Stimulated activated CD4-positive, alpha-beta T cell treated with anti-CD3 and anti-CD28 coated beads, Interleukin-4, amount 100 ng/mL, for 1 hour (primary cell): ENCODE results near the gene CLIP4.

Experiments used
- DNase-seq: peaks from one replicate; pipeline ENCODE4 v3.0.0-alpha.2; 2020

Gene CLIP4

GRCh38 chr2:29192526-29192925 lies 77.3 kb downstream of the CLIP4 start:
- DNase-seq: no peak

- DNase-seq: no peak
Observed at GRCh38 chr2:29193111-29193510, 77.9 kb downstream of the CLIP4 start.

DNA sequence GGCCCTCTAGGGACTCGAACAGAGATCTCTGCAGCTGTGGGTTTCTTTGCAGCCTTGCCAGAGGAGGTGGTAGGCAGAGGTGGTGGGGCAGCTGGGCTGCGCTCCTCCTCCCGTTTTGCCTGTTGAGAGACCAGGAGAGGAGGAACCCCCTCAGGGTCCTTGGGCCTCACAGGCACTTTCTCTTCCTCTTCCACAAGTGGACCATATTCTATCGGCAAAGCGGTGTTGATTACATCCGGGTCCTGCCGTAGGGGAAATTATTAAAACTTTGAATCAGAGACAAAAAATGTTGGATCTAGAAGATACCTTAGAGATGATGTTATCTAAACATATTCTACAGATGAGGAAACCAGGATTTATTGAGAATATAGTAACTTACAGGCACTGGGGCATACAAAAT lies 78.5 kb downstream of the CLIP4 start:
- DNase-seq: no peak

DNA sequence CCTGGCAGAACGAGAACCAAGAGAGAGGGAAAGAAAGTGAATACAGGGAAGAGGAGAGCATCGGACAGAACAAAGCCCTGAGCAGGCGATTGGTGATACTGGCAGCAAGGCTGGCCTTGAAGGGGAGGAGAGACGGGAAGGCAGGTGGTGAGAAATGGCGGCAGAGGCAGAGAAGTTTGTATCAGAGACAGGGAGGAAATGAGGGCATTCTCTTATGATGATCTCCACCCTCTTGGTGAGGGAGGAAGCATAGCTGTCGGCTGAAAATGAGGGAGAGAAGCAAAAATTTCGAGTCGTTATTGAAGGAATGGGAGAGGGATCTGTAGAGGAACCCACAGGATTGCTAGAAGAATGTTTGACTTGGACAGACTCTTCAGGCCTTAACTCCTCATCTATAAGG lies 80.6 kb downstream of the CLIP4 start:
- no peak for DNase-seq

DNA sequence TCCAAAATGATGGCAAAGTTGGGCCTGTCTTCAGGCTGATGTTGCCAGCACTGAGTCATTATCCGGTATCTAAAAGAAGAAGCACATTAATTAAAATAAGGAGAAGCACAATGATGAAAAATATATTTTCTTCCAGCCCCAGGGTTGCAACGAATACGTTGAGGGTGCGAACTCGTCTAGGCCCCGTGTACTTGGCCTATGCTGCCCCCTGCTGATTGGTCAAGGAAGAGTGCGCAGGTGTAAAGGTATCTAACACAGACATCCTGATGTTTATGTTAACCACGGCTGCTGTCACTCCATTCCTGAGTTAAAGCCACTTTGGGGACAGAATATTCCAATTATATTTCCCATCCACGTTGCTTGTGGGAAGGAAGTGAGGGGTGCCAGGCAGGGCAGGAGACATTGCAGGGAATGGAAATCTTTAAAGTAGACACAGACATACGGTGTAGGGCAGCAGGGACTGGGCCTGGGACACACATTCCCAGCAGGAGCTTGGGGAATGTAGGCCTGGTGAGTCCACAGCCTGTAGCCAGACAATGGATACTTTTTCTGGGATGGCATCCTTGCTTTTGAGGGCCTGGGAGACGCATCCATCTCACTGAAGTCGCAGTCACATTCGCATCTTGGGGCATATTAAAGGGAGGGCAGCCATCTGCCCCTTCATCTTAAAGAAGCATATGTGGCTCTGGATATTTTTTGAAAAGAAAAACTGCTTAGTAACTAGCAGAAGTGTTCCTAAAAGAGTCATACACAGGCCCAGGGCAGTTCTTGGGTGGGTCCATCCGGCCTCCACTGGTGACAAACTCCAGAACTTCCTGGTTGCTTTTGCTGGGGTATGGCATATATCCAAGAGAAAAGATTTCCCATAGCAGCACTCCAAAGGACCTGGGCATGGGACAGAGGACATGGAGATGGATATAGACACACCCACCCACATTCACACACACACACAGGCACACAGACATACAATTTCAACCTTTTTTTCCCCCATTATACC lies 81.9 kb downstream of the CLIP4 start:
- peak; percentile 77 for DNase-seq

- no peak for DNase-seq
Observed at GRCh38 chr2:29201979-29202378, 86.8 kb downstream of the CLIP4 start.

DNA sequence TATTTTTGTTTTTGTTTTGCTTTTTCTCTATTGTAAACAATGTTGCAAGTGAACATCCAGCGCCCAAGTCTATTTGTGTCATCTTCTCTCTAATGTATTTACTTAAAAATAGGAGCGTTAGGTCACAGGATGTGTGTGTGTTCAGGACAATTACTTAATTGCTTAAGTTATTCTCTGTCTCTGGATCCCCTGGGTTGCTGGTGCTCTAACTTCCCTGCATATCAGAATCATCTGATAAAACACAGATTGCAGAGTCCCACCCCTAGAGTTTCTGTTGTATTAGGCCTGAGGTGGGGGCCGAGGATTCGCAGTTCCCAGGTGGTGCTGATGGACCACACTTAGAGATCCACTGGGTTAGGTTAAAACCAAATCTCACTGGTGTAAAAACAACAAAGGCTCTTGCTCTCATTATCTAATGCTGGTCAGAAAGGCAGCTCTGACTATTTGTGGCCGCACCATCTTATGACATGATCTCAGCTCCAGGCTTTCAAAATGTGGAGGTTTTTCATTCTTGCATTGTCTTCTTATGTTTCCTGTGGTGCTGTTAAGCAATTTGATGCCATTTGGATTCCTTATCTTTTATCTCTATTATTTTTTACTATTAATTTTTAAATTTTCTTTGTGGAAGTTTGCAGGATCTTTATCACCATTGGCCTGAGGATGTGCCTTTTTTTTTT lies 87.7 kb downstream of the CLIP4 start:
- no peak for DNase-seq

DNA sequence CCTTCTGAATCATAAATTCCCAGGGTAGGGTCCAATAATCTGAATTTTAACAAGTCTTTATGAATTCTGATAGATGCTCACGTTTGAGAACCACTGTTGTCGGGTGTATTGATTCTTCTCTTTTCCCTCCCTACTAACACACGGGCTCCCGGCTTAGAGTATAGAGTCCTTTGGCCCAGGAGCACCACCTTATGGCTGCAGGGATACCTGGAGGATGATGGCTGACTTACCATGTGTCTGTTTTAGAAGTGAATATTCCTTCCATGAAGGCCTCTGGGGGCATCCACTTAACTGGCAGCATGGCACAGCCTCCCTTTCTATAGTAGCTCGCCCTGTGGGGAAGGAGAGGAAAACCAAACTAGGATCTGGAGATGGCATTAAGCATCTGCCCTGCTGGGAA lies 91.7 kb downstream of the CLIP4 start:
- DNase-seq: no peak

DNA sequence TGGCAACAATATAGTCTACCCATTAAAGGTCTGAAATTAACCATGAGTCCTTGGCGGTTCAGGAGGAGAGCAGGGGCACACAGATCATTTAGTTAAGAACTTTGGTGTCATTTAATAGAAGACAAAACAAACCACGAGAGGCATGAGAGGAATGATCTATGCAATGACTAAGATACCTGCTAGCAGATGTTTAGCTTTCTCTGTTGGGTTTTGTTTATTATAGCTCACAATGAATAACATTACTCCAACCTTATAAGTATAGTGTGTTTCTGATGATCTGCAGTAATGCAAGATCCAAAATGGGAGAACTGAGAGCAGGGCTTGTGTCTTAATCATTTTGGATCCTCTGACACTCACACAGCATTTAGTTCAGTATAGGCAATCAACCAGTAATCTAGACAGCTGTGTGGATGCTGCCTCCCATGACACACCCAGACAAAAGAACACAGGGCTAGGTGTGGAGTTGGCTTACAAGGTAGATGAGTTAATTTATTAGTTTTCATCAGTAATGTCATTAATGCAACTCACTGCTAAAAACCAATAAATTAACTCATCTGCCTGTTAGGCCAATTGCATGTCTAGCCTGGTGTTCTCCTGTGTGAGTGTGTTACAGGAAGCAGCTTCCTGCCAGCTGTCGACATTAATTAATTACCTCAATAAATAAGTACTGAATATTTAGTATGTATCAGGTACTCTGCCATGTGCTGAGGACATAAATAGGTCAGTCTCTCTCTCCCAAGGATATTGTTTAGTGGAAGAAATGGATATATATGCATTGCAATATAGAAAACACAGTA lies 92.3 kb downstream of the CLIP4 start:
- no peak for DNase-seq

GRCh38 chr2:29209551-29209950 lies 94.3 kb downstream of the CLIP4 start:
- no peak for DNase-seq

- DNase-seq: no peak
Observed at GRCh38 chr2:29212009-29212408, 96.8 kb downstream of the CLIP4 start.

GRCh38 chr2:29213888-29214291 lies 98.7 kb downstream of the CLIP4 start:
- DNase-seq: no peak

DNA sequence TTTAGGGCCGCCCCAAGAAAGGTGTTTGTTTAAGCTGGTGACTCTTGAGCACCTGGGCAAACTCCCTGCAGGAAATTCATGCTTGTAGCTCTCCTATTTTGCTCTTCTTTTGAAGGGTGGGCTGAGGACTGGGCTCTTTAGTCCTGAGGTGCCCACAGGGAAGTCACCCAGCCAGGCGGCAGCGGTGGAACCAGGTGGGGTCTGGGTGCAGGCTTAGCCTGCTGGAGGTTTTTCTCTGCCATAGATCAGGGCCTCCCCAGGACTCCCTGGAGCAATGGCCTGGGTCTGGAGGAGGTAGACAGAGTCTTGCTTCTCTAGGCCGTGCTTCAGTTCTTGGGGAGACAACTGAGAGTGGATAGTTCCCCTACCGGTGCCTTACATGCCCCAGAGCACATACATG lies 99.9 kb downstream of the CLIP4 start:
- no peak for DNase-seq

GRCh38 chr2:29215739-29216608 lies 100.8 kb downstream of the CLIP4 start:
- no peak for DNase-seq

DNA sequence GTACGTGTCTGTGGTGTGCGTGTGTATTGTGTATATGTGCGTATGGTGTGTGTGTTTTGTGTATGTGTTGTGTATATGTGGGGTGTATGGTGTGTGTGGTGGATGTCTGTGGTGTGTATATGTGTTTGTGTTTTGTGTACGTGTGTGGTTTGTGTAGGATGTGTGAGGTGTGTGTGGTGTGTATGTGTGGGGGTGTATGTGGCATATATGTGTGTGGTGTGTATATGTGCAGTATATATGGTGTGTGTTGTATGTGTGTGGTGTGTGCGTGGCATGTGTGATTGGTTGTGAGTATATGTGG lies 101.3 kb downstream of the CLIP4 start:
- no peak for DNase-seq

DNA sequence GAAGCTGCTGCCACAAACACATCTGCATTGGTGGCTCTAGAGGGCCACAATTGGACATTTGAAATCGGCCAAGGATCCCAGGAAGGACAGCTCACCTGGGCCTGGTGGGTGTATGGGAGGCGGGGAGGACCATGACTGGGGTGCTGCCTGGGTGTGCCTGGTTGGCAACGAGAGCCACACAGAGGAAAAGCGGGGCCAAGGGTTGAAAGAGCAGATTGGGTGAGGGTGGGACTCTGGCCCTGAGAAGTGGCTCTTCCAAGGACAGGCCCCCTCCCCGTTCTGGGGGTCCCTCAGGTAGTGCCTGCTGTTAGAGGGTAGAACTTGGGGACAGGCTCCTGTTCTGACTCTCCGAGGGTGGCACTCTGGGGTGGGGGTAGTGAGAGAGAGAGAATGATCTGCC lies 102.9 kb downstream of the CLIP4 start:
- DNase-seq: no peak

DNA sequence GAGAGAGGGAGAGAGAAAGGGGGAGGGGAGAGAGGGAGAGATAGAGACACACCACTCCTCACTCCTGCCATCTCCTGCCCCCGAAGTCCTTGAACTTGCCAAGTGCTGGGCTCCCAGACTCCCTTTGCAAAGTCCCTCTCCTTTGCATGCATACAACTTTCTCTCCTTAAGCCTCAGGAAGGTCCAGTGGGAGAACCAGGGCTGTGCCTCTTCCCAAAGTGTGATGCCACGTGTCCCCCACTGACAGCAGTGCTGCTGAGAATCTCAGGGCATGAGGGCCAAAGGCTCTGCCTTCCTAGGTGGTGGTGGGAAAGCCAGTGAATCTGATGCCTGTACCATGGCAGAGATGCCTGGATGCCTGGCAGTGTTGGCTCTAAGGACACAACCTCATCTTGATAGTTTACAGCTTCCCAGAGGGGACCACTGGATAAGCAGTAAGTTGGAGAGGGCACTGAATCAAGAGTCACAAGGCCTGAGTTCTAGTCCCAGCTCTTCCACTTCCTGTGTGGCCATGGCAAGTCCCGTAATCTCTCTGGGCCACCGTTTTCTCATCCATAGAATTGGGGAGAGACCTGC lies 103.4 kb downstream of the CLIP4 start:
- DNase-seq: no peak

- no peak for DNase-seq
Observed at GRCh38 chr2:29219374-29219773, 104.2 kb downstream of the CLIP4 start.

DNA sequence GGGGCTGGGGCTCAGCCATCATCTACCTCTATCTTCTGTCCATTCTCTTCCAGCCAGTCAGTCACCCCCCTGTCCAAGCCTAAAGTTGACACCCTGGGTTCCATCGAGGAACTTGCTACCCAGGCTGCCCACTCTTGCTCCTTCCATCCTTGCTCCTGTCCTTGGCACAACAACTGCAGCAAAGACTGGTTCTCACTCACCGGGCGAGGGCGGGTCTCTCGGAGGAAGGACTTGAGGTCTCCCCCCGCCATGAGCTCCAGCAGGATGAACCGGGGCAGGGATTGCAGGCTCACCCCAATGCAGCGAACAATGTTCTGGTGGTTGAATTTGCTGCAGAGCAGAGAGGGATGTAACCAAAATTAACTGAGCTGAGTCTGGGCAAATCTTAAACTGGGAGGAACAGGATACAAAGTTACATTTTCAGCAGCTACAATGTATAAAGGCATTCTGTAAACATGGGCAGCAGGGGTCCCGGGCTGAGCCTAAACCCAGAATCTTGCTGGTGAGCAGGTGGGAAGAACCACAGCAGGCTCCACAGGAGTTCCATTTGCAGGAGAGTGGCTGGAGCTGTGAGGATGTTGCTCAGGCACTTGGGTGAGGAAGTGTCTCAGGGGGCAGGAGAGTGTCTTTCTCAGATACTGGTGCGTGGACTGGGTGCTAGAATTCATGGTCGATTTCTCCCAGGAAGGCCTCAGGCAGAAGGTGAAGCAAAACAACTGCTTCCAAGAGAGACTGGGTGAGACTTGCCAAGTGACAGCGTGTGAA lies 105.5 kb downstream of the CLIP4 start:
- no peak for DNase-seq

- DNase-seq: no peak
Observed at GRCh38 chr2:29222381-29223179, 107.4 kb downstream of the CLIP4 start.

DNA sequence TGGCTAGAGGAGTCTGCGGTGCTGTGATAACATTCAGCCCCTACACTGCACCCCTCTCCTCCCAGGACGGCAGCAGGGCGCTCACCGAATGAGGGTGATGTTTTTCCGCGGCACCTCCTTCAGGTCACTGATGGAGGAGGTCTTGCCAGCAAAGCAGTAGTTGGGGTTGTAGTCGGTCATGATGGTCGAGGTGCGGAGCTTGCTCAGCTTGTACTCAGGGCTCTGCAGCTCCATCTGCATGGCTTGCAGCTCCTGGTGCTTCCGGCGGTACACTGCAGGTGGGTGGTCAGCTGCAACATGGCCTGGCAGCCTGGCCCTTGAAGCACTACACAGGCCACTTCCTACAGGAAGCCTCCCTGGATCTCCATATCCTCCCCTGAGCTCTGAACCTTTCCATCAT lies 108.0 kb downstream of the CLIP4 start:
- no peak for DNase-seq
